Stomach smooth muscle (tissue), 2 donors: ENCODE measurements around the gene ARHGEF18.
"Not testable (repeated sequence)": the region's sequence is repeated elsewhere in the genome, so short reads cannot be mapped to it uniquely, and the experiment has no call there.

Experiments used
- H3K27ac ChIP-seq: one replicate; pipeline ENCODE4 v1.7.0; 2013; ENCODE audit warnings: mild to moderate bottlenecking, low read length, inconsistent platforms
- H3K27me3 ChIP-seq, 2 donors: one replicate each; pipeline ENCODE4 v1.7.0; 2013; ENCODE audit warnings: low read length in 2 of 2; ENCODE audit not compliant: insufficient read depth in 2 of 2, control insufficient read depth in 1 of 2
- H3K36me3 ChIP-seq, 2 donors: one replicate each; pipeline ENCODE4 v1.7.0; 2013; ENCODE audit warnings: low read length in 2 of 2; ENCODE audit not compliant: control insufficient read depth in 2 of 2, insufficient read depth in 2 of 2
- H3K4me1 ChIP-seq: one replicate; pipeline ENCODE4 v1.7.0; 2013; ENCODE audit warnings: low read length; ENCODE audit not compliant: control insufficient read depth, insufficient read depth
- H3K4me3 ChIP-seq, 2 donors: one replicate each; pipeline ENCODE4 v1.7.0; 2013; ENCODE audit warnings: low read length in 2 of 2
- H3K9ac ChIP-seq, 2 donors: one replicate each; pipeline ENCODE4 v1.7.0; 2013; ENCODE audit warnings: low read length in 2 of 2, mild to moderate bottlenecking in 1 of 2
- H3K9me3 ChIP-seq, 2 donors: one replicate each; pipeline ENCODE4 v1.7.0; 2013; ENCODE audit warnings: low read length in 2 of 2; ENCODE audit not compliant: control insufficient read depth in 2 of 2
- donor health status: healthy.
- donor health status: Pancreatic carcinoma.

ARHGEF18 gene

GRCh38 chr19:7348587-7349230, at the start of gene ARHGEF18:
Gene ARHGEF18 (plus strand): TSS chr19:7348937. CDS start chr19:7362891, 13,954 bp downstream.
- Histone ChIP-seq H3K36me3 (no peaks in the 10 kb centered on the region), H3K9ac (no peak within 1 kb of the TSS), H3K9me3 (peaks cover 0 to 5% of the 10 kb centered on the region in 2 donors), H3K27ac (no peak within 1 kb of the TSS), H3K4me3 (no peak within 1 kb of the TSS), H3K27me3 (no peaks in the 10 kb centered on the region), H3K4me1 (no peaks in the 10 kb centered on the region)

GRCh38 chr19:7301525-7301924, 47.2 kb upstream of the ARHGEF18 start:
- Histone ChIP-seq H3K36me3 (no peaks in the 10 kb centered on the region), H3K4me3 (no peak overlapping the region), H3K4me1 (no peaks in the 10 kb centered on the region), H3K9ac (no peak overlapping the region), H3K27ac (no peak overlapping the region), H3K9me3 (no peaks in the 10 kb centered on the region), H3K27me3 (no peaks in the 10 kb centered on the region)

- H3K36me3 ChIP-seq = no peaks in the 10 kb centered on the region
- H3K4me3 ChIP-seq = no peak overlapping the region
- H3K9me3 ChIP-seq = no peaks in the 10 kb centered on the region
- H3K9ac ChIP-seq = no peak overlapping the region
- H3K27me3 ChIP-seq = no peaks in the 10 kb centered on the region
- H3K4me1 ChIP-seq = no peaks in the 10 kb centered on the region
- H3K27ac ChIP-seq = no peak overlapping the region
Measured at GRCh38 chr19:7303470-7303869, 45.3 kb upstream of the ARHGEF18 start.

- Histone ChIP-seq H3K9ac (no peak overlapping the region), H3K4me3 (no peak overlapping the region), H3K27me3 (no peaks in the 10 kb centered on the region), H3K4me1 (no peaks in the 10 kb centered on the region), H3K27ac (no peak overlapping the region), H3K36me3 (no peaks in the 10 kb centered on the region), H3K9me3 (no peaks in the 10 kb centered on the region)
Measured at GRCh38 chr19:7304200-7304599, 44.5 kb upstream of the ARHGEF18 start.

- H3K9ac ChIP-seq = no peak overlapping the region
- H3K4me3 ChIP-seq = no peak overlapping the region
- no peak overlapping the region for H3K27ac ChIP-seq
- H3K36me3 ChIP-seq = no peaks in the 10 kb centered on the region
- no peaks in the 10 kb centered on the region for H3K9me3 ChIP-seq
- H3K27me3 ChIP-seq = no peaks in the 10 kb centered on the region
- no peaks in the 10 kb centered on the region for H3K4me1 ChIP-seq
Measured at GRCh38 chr19:7307590-7308218, 41.0 kb upstream of the ARHGEF18 start.

- not testable (repeated sequence) for H3K27ac ChIP-seq, H3K9me3 ChIP-seq, H3K4me1 ChIP-seq, H3K4me3 ChIP-seq, H3K36me3 ChIP-seq, H3K9ac ChIP-seq, H3K27me3 ChIP-seq
Measured at GRCh38 chr19:7308327-7308726, 40.4 kb upstream of the ARHGEF18 start.

GRCh38 chr19:7311911-7312310, 36.8 kb upstream of the ARHGEF18 start:
- no peaks in the 10 kb centered on the region for H3K27me3 ChIP-seq
- H3K9me3 ChIP-seq = peaks cover 0 to 3% of the 10 kb centered on the region in 2 donors
- H3K9ac ChIP-seq = no peak overlapping the region
- H3K27ac ChIP-seq = no peak overlapping the region
- no peaks in the 10 kb centered on the region for H3K4me1 ChIP-seq
- H3K36me3 ChIP-seq = no peaks in the 10 kb centered on the region
- H3K4me3 ChIP-seq = no peak overlapping the region

- Histone ChIP-seq H3K4me3 (no peak overlapping the region), H3K9ac (no peak overlapping the region), H3K27me3 (no peaks in the 10 kb centered on the region), H3K4me1 (no peaks in the 10 kb centered on the region), H3K27ac (no peak overlapping the region), H3K36me3 (no peaks in the 10 kb centered on the region), H3K9me3 (peaks cover 0 to 3% of the 10 kb centered on the region in 2 donors)
Measured at GRCh38 chr19:7312816-7313215, 35.9 kb upstream of the ARHGEF18 start.

GRCh38 chr19:7318176-7318575, 30.6 kb upstream of the ARHGEF18 start:
- Histone ChIP-seq H3K27ac (no peak overlapping the region), H3K4me1 (no peaks in the 10 kb centered on the region)

GRCh38 chr19:7326105-7326877, 22.4 kb upstream of the ARHGEF18 start:
- Histone ChIP-seq H3K27me3 (no peaks in the 10 kb centered on the region), H3K4me1 (no peaks in the 10 kb centered on the region), H3K27ac (no peak overlapping the region), H3K4me3 (no peak overlapping the region), H3K9me3 (peaks cover 0 to 1% of the 10 kb centered on the region in 2 donors), H3K36me3 (no peaks in the 10 kb centered on the region), H3K9ac (no peak overlapping the region)

More at GRCh38 chr19:7318176-7318575, 30.6 kb upstream of the ARHGEF18 start:
- Histone ChIP-seq H3K4me3 (no peak overlapping the region), H3K9me3 (peaks cover 3% of the 10 kb centered on the region in 2 donors), H3K9ac (no peak overlapping the region), H3K36me3 (no peaks in the 10 kb centered on the region), H3K27me3 (no peaks in the 10 kb centered on the region)
